AG09309 (cell line): ENCODE measurements around the gene MEGF6.
"Not testable (repeated sequence)": the region's sequence is repeated elsewhere in the genome, so short reads cannot be mapped to it uniquely, and the experiment has no call there.

Source experiments
- DNase-seq: peaks from one replicate; pipeline ENCODE4 v3.0.0-alpha.2; 2010; ENCODE audit warnings: low read depth
- H3K4me3 ChIP-seq: 2 replicates; pipeline ENCODE4 v1.5.1; 2011; ENCODE audit warnings: mild to moderate bottlenecking, low read depth, low read length, moderate library complexity; ENCODE audit not compliant: control insufficient read depth
- TF ChIP-seq, protein P1 (sequence below): IDR thresholded peaks from 2 replicates; pipeline ENCODE4 v1.5.1; 2011; ENCODE audit warnings: mild to moderate bottlenecking, low read depth, low read length, inconsistent platforms; ENCODE audit not compliant: insufficient read depth, control insufficient read depth; ENCODE audit errors: missing control alignments

Gene MEGF6

DNA sequence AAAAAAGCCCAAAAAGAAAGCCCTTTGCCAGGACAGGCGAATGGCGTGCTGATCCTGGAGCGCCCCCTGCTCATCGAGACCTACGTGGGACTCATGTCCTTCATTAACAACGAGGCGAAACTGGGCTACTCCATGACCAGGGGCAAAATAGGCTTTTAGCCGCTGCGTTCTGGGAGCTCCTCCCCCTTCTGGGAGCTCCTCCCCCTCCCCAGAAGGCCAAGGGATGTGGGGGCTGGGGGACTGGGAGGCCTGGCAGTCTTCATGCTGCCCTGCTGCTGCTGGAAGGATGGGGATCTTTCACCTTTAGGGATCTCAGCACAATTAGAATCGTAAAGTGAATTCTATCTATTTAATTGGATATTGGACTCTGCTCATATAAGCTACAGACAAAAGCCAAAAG is 17.1 kb upstream of the MEGF6 start:
- DNase-seq: no peak
- TF ChIP-seq, protein P1, sequence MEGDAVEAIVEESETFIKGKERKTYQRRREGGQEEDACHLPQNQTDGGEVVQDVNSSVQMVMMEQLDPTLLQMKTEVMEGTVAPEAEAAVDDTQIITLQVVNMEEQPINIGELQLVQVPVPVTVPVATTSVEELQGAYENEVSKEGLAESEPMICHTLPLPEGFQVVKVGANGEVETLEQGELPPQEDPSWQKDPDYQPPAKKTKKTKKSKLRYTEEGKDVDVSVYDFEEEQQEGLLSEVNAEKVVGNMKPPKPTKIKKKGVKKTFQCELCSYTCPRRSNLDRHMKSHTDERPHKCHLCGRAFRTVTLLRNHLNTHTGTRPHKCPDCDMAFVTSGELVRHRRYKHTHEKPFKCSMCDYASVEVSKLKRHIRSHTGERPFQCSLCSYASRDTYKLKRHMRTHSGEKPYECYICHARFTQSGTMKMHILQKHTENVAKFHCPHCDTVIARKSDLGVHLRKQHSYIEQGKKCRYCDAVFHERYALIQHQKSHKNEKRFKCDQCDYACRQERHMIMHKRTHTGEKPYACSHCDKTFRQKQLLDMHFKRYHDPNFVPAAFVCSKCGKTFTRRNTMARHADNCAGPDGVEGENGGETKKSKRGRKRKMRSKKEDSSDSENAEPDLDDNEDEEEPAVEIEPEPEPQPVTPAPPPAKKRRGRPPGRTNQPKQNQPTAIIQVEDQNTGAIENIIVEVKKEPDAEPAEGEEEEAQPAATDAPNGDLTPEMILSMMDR: no peak
- H3K4me3 ChIP-seq: no peak overlapping the region

DNA sequence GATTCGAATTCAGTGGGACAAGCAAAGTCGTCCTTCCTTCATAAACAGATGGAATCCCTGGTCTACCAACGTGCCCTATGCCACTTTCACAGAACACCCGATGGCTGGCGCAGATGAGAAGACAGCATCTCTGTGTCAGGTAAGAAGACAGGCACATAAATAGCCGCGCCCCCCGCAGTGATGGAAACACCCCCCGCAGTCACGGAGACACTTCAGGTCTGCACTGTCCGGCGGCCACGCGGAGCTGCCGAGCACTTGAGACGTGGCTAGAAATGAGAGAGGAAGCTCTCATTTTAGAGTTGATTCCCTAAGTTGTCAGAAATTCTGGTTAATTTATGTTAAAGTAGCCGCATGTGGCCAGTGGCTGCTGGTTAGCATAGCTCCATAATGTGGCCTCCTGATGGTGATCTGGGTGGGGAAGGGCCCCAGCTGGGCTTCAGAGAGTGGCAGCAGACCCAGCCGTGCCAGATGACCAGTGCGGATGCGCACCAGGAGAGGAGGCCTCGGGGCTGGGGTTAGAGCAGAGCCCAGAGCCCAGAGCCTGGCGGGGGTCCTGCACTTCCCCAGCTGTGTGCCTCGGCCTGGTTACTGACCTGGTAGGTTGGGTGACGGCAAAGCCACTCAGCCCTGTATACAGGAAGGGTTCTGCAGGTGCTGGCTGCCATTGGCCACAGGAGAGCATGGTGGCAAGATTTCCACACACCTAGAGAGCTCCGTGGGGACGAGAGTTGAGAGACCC is 16.4 kb upstream of the MEGF6 start:
- TF ChIP-seq, protein P1: no peak
- no peak for DNase-seq

DNA sequence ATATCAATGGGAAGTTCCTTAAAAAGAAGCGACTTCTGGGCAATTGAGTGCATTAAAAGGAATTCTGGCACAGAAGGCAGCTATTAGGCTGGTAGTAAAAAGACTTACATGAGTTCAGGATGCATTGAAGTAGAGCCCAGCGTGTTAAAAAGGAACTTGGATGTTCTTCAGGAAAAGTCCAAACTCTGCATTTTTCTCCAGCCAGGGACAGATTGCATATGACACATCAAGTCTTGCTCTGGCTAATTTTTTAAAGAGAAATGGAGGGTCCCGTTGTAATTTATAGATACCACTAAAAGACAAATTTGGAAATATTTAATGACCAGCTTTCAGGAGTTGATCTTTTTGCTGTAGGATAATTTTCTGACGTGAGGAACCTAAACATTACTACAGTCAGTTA is 14.7 kb upstream of the MEGF6 start:
- peak overlapping the region; percentile 57 for H3K4me3 ChIP-seq
- DNase-seq: no peak
- TF ChIP-seq, protein P1: no peak

More for the DNA sequence above, 16.4 kb upstream of the MEGF6 start:
- no peak overlapping the region for H3K4me3 ChIP-seq

DNA sequence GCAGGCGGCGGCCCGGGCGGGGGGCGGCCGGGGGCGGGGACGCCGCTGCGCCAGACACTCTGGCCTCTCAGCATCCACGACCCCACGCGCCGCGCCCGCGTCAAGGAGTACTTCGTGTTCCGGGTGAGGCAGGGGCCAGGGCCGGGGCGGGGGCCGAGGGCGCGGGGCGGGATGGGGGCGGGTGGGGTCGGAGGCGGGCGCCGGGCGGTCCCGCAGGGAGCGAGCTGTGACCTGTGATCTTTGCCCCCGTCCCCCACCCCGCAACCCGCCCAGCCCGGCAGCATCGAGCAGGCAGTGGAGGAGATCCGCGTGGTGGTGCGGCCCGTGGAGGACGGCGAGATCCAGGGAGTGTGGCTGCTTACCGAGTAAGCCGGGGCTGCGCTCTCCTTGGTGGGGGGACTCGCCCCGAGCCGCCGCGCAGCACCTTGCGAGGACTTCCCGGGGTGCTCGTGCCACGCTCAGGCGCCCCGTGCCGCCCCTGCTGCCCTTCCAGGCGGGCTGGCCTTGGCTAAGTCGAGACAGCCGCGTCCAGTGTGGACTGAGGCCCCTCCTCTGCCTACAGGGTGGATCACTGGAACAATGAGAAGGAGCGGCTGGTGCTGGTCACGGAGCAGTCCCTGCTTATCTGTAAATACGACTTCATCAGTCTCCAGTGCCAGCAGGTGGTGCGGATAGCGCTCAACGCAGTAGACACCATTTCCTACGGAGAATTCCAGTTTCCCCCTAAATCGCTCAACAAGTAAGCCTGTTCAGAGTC is 14.0 kb upstream of the MEGF6 start:
- TF ChIP-seq, protein P1: no peak
- no peak for DNase-seq
- peak overlapping the region; percentile 57 for H3K4me3 ChIP-seq

DNA sequence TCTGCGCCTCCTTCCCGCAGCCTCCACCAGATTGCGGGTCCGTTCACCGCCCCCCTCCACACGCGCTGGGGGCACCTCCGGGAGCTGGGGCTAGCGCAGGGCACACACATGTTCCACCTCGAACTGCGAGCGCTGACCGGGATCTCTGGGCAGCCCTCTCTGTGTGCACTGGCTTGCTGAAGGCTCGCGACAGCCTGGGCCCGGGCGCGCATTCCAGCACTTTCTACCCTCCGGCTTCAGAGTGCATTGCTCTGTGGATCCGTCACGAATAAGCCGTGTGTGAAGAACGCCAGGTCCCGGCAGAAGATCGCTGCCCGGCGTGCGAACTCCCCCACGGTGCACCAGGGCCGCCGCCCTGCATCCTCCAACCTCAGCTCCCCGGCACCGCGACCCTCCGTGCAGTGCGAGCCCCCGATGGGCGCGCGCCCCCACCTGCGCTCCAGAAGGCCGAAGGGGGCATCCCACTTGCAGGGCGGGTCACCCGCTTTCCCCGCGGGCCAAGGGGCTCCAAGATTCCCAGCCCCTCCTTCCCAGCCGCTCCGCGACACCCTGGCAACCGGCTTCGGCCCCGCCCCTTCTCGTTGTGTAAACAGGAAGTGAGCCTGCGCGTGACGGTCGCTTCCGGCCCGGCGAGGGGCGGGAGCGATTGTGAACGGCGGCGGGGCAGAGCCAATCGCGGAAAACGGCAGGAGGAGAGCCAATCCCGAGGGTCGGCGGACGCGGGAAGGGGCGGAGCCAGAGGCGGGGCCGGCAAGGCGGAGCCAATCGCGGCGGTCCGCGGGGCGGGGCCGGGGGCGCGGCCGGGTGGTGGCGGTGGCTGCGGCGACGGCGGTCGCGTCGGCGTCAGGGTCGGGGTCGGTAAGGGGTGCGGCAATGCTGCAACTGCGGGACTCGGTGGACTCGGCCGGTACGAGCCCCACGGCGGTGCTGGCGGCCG is 13.2 kb upstream of the MEGF6 start, which contains the start of gene TPRG1L:
TPRG1L (plus strand) TSS at position 816 of the 937 bp plus-strand sequence; CDS start at position 874, 58 bp downstream.
- peak within 1 kb of the TSS; percentile 57 for H3K4me3 ChIP-seq
- peak; percentile 61 for DNase-seq
- TF ChIP-seq, protein P1: no peak

DNA sequence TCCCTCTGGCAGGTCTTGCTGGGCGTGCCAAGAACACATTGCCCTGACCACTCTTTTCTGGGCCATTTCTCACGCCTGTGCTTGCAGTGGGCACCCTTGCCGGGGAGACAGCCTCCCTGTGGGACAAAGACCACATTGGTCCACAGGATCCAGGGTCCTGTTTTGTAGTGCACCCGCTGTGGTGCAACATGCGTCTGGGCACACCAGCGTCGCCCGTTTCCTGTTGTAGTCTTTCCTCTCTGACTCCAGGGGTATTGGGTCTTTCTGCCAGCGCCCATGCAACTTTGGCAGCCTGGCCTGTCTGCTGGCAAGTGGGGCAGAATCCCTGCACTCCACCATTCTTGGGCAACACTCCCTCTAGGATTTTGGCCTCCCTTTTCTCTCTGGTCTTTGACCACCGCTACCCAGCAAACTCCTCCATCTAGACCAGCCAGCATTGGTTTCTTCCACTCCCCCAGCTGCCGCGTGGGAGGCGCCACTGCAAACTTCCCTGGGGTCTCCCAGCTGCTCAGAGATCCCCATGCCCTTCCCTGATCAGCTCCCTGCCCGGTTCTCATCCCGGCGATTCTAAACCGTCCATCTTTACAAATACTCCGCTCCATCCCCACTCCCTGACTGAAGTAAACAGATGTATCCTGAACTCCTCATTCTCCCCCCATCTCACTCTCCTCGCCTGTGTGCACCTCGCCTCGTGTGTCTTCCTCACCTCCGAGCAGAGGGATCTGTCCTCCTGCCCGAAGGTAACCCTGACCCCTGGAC is 12.3 kb upstream of the MEGF6 start:
- TF ChIP-seq, protein P1: no peak
- DNase-seq: no peak

DNA sequence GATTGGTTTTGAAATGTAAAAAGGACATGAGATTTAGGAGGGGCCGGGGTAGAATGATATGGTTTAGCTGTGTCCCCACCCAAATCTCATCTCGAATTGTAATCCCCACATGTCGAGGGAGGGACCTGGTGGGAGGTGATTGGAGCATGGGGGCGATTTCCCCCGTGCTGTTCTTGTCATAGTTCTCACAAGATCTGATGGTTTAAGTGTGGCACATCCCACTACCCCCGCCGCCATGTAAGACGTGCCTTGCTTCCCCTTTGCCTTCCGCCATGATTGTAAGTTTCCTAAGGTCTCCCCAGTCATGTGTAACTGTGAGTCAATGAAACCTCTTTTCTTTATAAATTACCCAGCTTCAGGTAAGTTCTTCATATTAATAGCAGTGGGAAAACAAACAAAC is 10.8 kb upstream of the MEGF6 start:
- H3K4me3 ChIP-seq, DNase-seq: not testable (repeated sequence)

More for the DNA sequence above, 12.3 kb upstream of the MEGF6 start:
- H3K4me3 ChIP-seq: peak overlapping the region; percentile 57
